ENCODE data around the gene SND1.
"Not testable (repeated sequence)": the region's sequence is repeated elsewhere in the genome, so short reads cannot be mapped to it uniquely, and the experiment has no call there.

SND1 gene

DNA sequence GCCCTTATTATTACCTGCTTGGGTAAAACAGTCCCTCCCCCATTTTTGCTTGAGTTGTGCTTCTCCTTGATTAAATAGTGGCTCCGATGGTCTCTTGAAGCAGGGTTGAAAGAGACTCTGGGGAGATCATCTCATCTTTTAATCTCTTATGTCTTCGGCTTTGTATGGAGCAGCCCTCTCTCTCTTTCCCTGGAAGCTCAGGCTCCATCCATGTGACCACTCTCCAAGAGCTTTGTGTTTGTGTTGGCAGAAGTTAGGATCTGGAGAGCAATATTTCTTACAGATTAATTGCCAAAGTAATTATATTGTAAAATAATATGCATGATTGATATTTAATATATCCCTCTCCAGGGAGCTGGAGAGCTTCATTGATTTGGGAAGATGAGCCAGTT is 302.4 kb downstream of the SND1 start:
- DNase-seq (ENCODE audit: extremely low spot score) = no peak
- ChIA-PET CTCF (no interaction called here), POLR2A (no interaction called here)
- TF ChIP-seq SUZ12 (IDR thresholded peaks at IDR 0.05) (no peak), L3MBTL2 (conservative IDR thresholded peaks at IDR 0.05) (no peak), CTBP1 (IDR thresholded peaks at IDR 0.05; ENCODE audit: borderline replicate concordance) (no peak), BHLHE40 (IDR thresholded peaks at IDR 0.05; ENCODE audit: borderline replicate concordance) (no peak), LEF1 (IDR thresholded peaks at IDR 0.05; ENCODE audit: borderline replicate concordance) (no peak), NFRKB (IDR thresholded peaks at IDR 0.05) (no peak), ARNT (IDR thresholded peaks at IDR 0.05) (no peak), TARDBP (IDR thresholded peaks at IDR 0.05) (no peak), SP1 (IDR thresholded peaks at IDR 0.05) (no peak), FOXA1 (IDR thresholded peaks at IDR 0.05) (no peak), FOXK2 (IDR thresholded peaks at IDR 0.05) (no peak), FOXM1 (IDR thresholded peaks at IDR 0.05; ENCODE audit: borderline replicate concordance) (no peak), ZNF384 (IDR thresholded peaks at IDR 0.05) (no peak), HDGF (IDR thresholded peaks at IDR 0.05; ENCODE audit: borderline replicate concordance) (no peak), ELF4 (IDR thresholded peaks at IDR 0.05) (no peak)
- TF ChIP-seq, protein P1, sequence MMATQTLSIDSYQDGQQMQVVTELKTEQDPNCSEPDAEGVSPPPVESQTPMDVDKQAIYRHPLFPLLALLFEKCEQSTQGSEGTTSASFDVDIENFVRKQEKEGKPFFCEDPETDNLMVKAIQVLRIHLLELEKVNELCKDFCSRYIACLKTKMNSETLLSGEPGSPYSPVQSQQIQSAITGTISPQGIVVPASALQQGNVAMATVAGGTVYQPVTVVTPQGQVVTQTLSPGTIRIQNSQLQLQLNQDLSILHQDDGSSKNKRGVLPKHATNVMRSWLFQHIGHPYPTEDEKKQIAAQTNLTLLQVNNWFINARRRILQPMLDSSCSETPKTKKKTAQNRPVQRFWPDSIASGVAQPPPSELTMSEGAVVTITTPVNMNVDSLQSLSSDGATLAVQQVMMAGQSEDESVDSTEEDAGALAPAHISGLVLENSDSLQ (IDR thresholded peaks at IDR 0.05) = no peak

DNA sequence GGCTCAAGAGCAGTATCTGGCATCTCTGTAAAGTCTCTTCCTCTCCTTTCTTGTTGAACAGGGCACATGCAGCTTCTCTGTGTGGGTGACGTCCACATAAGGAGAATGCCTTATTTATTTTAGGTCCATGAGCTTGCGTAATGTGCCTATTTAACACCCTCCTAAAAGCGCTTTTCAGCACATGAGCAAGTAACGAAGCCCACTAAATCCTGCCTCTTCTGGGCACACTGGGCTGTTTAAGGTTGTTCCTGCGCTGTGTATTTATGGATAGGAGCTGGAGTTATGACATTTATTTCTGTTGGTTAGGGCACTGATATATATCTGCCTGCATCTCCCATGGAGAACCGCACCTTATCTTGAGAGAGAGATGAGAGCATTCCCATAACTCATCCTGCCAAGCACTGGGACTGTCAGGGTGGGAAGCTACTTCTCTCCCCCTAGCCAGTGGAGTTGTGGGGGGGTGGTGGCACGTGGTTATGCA is 303.1 kb downstream of the SND1 start:
- TF ChIP-seq CTBP1 (IDR thresholded peaks at IDR 0.05; ENCODE audit: borderline replicate concordance) = no peak
- TF ChIP-seq, protein P1 (IDR thresholded peaks at IDR 0.05) = no peak
- no peak for TF ChIP-seq HDGF (IDR thresholded peaks at IDR 0.05; ENCODE audit: borderline replicate concordance)
- TF ChIP-seq ELF4 (IDR thresholded peaks at IDR 0.05) = no peak
- TF ChIP-seq TARDBP (IDR thresholded peaks at IDR 0.05) = no peak
- TF ChIP-seq ARNT (IDR thresholded peaks at IDR 0.05) = no peak
- no peak for TF ChIP-seq SP1 (IDR thresholded peaks at IDR 0.05)
- TF ChIP-seq ZNF384 (IDR thresholded peaks at IDR 0.05) = no peak
- POLR2A ChIA-PET = no interaction called here
- DNase-seq (ENCODE audit: extremely low spot score) = no peak
- CTCF ChIA-PET = interaction anchor here (0.9 kb wide), 1 partner anchor 8 kb away, joined by 3 read pairs; no protein-coding TSS in a partner anchor

DNA sequence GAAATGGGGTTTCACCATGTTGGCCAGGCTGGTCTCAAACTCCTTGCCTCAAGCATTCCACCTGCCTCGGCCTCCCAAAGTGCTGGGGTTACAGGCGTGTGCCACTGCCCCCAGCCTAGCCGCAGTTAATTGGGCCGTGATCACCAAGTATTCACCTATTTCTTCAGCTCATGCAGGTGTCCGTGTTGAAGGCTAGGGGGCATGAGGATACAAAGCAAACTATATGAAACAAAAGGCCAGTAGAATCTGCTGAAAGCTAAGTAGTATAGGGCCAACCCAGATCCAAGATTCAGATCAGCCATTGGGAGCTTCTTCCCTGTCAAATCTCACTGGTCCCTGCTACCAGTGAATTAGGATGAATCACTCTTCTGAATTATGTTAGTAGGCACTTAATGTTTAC is 305.9 kb downstream of the SND1 start:
- no peak for TF ChIP-seq ARNT (IDR thresholded peaks at IDR 0.05)
- TF ChIP-seq BHLHE40 (IDR thresholded peaks at IDR 0.05; ENCODE audit: borderline replicate concordance) = no peak
- no peak for TF ChIP-seq SP1 (IDR thresholded peaks at IDR 0.05)
- TF ChIP-seq, protein P1 (IDR thresholded peaks at IDR 0.05) = no peak
- TF ChIP-seq SUZ12 (IDR thresholded peaks at IDR 0.05) = no peak
- TF ChIP-seq LEF1 (IDR thresholded peaks at IDR 0.05; ENCODE audit: borderline replicate concordance) = no peak
- TF ChIP-seq ELF4 (IDR thresholded peaks at IDR 0.05) = no peak
- TF ChIP-seq FOXA1 (IDR thresholded peaks at IDR 0.05) = no peak
- TF ChIP-seq TARDBP (IDR thresholded peaks at IDR 0.05) = no peak
- TF ChIP-seq L3MBTL2 (conservative IDR thresholded peaks at IDR 0.05) = no peak
- no peak for TF ChIP-seq FOXK2 (IDR thresholded peaks at IDR 0.05)
- no peak for TF ChIP-seq CTBP1 (IDR thresholded peaks at IDR 0.05; ENCODE audit: borderline replicate concordance)
- no peak for TF ChIP-seq HDGF (IDR thresholded peaks at IDR 0.05; ENCODE audit: borderline replicate concordance)
- no peak for TF ChIP-seq ZNF384 (IDR thresholded peaks at IDR 0.05)
- TF ChIP-seq FOXM1 (IDR thresholded peaks at IDR 0.05; ENCODE audit: borderline replicate concordance) = no peak
- TF ChIP-seq NFRKB (IDR thresholded peaks at IDR 0.05) = no peak
- CTCF ChIA-PET = no interaction called here
- POLR2A ChIA-PET = no interaction called here
- DNase-seq (ENCODE audit: extremely low spot score) = no peak

DNA sequence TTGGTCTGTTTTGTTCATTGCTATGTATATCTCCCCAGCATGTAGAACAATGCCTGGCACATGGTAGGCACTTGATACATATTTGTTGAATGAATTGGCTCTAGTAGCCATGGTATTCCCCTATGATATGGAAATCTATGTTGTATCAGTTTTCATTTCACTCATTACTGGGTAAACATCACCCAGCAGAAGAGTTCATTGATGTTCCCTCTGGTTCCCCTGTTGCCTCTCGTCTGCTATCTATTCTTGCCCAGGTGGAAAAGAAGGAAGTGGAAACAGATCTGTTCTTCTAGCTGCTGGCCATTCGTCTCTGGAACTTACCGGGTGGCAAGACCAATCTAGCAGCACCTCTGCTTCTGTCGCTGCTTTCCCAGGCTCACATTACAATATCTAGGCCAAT is 307.8 kb downstream of the SND1 start:
- TF ChIP-seq LEF1 (IDR thresholded peaks at IDR 0.05; ENCODE audit: borderline replicate concordance) = no peak
- no peak for TF ChIP-seq ARNT (IDR thresholded peaks at IDR 0.05)
- TF ChIP-seq HDGF (IDR thresholded peaks at IDR 0.05; ENCODE audit: borderline replicate concordance) = no peak
- TF ChIP-seq NFRKB (IDR thresholded peaks at IDR 0.05) = no peak
- TF ChIP-seq ELF4 (IDR thresholded peaks at IDR 0.05) = no peak
- TF ChIP-seq BHLHE40 (IDR thresholded peaks at IDR 0.05; ENCODE audit: borderline replicate concordance) = no peak
- no peak for DNase-seq (ENCODE audit: extremely low spot score)
- ChIA-PET POLR2A (no interaction called here), CTCF (no interaction called here)

DNA sequence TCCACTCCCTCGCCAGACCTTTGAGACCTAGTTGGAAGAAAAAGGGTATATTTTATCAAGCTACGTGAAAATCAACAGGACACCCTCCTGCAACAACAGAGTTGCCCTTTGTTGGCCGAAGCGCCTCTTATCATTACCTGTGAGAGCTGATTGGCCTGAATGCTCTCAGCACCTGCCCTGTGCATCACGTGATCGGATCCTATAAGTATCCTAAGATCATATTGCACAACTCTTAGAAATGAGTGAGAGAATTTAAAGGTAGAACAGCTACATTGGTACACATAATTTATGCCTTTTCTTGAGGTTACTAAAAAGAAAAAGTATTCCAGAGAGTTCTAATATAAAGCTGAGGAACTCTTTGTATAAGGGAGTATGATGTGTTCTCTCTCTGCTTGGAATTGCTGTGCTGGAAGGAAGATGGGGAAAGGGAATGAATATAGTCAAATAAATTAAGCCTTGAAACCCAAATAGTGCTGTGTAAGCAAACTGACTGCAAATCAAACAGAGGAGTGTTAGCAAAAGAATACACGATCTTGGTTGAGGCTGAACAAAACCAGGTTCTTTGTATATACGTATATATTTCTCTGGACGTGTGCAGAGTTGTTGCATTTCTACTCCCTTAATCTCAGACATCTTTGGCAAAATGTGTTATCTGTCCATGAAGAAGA is 309.9 kb downstream of the SND1 start:
- ChIA-PET POLR2A (no interaction called here), CTCF (no interaction called here)
- DNase-seq (ENCODE audit: extremely low spot score) = no peak
- TF ChIP-seq SUZ12 (IDR thresholded peaks at IDR 0.05) = no peak
- TF ChIP-seq NFRKB (IDR thresholded peaks at IDR 0.05) = no peak
- no peak for TF ChIP-seq ELF4 (IDR thresholded peaks at IDR 0.05)
- TF ChIP-seq LEF1 (IDR thresholded peaks at IDR 0.05; ENCODE audit: borderline replicate concordance) = no peak
- no peak for TF ChIP-seq CTBP1 (IDR thresholded peaks at IDR 0.05; ENCODE audit: borderline replicate concordance)
- no peak for TF ChIP-seq SP1 (IDR thresholded peaks at IDR 0.05)

DNA sequence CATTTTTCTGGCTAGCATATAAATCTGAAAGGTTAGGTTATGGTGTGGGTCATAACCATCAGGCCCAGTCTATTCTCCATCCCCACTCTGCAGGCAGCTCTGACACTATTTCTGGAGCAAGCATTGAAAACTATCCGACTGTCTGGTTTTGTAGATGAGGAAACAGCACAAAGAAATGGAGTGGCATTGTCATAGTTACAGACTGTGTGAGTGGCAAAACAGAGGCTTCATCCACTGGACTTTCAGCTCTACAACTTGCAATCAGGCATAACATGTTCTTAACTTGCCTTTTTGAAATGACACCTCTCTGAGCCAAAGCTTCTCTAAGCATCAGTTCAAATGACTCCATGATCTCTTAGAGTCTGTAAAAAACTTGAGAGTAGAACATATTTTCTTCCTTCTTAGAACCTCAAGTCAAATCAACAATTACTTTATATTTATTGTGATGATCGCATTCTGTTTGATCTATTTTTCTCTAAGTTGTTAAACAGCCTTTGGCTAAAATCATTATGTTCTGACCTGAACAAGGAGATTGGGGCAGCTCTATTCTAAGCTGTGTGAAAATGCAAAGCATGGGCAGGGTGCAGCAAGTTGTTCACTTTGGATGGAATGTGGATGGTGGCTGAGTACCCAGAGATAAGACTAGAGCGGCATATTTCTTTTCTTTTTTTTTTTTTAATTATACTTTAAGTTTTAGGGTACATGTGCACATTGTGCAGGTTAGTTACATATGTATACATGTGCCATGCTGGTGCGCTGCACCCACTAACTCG is 310.8 kb downstream of the SND1 start:
- POLR2A ChIA-PET = no interaction called here
- no peak for DNase-seq (ENCODE audit: extremely low spot score)
- CTCF ChIA-PET = no interaction called here
- TF ChIP-seq, protein P1 (IDR thresholded peaks at IDR 0.05) = no peak

DNA sequence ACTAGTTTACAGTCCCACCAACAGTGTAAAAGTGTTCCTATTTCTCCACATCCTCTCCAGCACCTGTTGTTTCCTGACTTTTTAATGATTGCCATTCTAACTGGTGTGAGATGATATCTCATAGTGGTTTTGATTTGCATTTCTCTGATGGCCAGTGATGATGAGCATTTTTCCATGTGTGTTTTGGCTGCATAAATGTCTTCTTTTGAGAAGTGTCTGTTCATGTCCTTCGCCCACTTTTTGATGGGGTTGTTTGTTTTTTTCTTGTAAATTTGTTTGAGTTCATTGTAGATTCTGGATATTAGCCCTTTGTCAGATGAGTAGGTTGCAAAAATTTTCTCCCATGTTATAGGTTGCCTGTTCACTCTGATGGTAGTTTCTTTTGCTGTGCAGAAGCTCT is 311.9 kb downstream of the SND1 start:
- DNase-seq (ENCODE audit: extremely low spot score); POLR2A ChIA-PET; CTCF ChIA-PET: not testable (repeated sequence)
